ENCODE results near the gene ENTHD1.

- no peak for TF ChIP-seq POLR2A (IDR thresholded peaks at IDR 0.05)
- TF ChIP-seq CTCF (IDR thresholded peaks at IDR 0.05): no peak
Measured at GRCh38 chr22:39703928-39704639, 189.5 kb downstream of the ENTHD1 start.

All from uterus (tissue), 2 donors.